Measurements from ENCODE around the gene MCTP1. TPM values are rescaled to one million over a fixed set of nuclear protein-coding genes. Genes with fewer than 3 reads are reported as not detected.

Gene MCTP1
- total RNA-seq, 1 experiment from 2014 or later: 2.5 TPM

DNA sequence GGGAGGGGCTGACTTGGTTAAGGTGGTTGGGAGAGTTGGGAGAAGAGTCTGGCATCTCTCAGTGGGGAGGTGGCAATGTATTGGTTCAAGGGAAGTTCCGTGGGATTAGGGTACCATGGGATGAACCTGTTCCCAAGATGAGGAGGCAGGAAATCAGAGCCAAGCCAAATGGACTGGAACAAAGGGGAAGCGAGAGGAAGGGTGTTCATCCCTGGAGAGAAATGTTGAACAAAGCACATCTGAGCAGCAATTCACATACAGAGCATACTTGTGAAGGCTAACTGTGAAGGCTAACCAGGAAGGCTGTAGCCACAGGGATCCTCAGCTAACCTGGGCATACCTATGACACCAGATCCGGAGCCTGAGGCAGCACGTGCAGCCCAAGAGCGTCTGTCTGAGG lies 214.0 kb downstream of the MCTP1 start:
- Histone ChIP-seq H3K4me1 (ENCODE audit: insufficient read depth, low read length) (no peaks in the 10 kb centered on the region), H3K9me3 (ENCODE audit: control insufficient read depth, low read depth, low read length) (no peaks in the 10 kb centered on the region), H3K4me2 (ENCODE audit: insufficient read depth, insufficient read length, low read length) (no peak overlapping the region), H3K23ac (ENCODE audit: insufficient read length, low read depth, low read length) (no peak overlapping the region), H3K4ac (ENCODE audit: low read depth, low read length) (no peak overlapping the region), H2BK20ac (ENCODE audit: low read depth, low read length, poor library complexity, severe bottlenecking) (no peak overlapping the region), H2BK15ac (ENCODE audit: low read depth, low read length) (no peak overlapping the region), H3K56ac (ENCODE audit: insufficient read length, low read depth, low read length) (no peak overlapping the region), H3K18ac (ENCODE audit: insufficient read length, low read depth, low read length) (no peak overlapping the region), H4K91ac (ENCODE audit: insufficient read length, low read depth, low read length) (no peak overlapping the region), H4K5ac (ENCODE audit: insufficient read length, low read depth, low read length) (no peak overlapping the region), H3K79me1 (ENCODE audit: insufficient read depth, low read depth, low read length, poor library complexity, severe bottlenecking) (no peaks in the 10 kb centered on the region), H3T11ph (ENCODE audit: low read length) (no peak overlapping the region), H2BK120ac (ENCODE audit: low read depth, low read length, poor library complexity, severe bottlenecking) (no peak overlapping the region), H2AFZ (ENCODE audit: low read length) (no peak overlapping the region), H3K27ac (ENCODE audit: insufficient read length, low read depth, low read length) (no peak overlapping the region), H4K20me1 (ENCODE audit: control insufficient read depth, insufficient read depth, insufficient read length) (no peaks in the 10 kb centered on the region), H3K79me2 (ENCODE audit: insufficient read depth, low read length) (no peaks in the 10 kb centered on the region), H2BK5ac (ENCODE audit: insufficient read length, low read length) (no peak overlapping the region), H3K27me3 (ENCODE audit: insufficient read depth, low read length) (no peaks in the 10 kb centered on the region; the same call in 1 of the 2 replicates), H2AK5ac (ENCODE audit: insufficient read length, low read length) (no peak overlapping the region), H4K8ac (replicated peaks; ENCODE audit: insufficient read length, low read depth, low read length) (no peak overlapping the region), H3K9ac (ENCODE audit: extremely low read depth, insufficient read length, low read length) (no peak overlapping the region), H3K23me2 (ENCODE audit: insufficient read length, low read depth, low read length, poor library complexity, severe bottlenecking) (no peaks in the 10 kb centered on the region), H3K14ac (ENCODE audit: insufficient read depth, low read length) (no peak overlapping the region), H2BK12ac (ENCODE audit: insufficient read length, low read depth, low read length) (no peak overlapping the region)
- TF ChIP-seq, protein P1, sequence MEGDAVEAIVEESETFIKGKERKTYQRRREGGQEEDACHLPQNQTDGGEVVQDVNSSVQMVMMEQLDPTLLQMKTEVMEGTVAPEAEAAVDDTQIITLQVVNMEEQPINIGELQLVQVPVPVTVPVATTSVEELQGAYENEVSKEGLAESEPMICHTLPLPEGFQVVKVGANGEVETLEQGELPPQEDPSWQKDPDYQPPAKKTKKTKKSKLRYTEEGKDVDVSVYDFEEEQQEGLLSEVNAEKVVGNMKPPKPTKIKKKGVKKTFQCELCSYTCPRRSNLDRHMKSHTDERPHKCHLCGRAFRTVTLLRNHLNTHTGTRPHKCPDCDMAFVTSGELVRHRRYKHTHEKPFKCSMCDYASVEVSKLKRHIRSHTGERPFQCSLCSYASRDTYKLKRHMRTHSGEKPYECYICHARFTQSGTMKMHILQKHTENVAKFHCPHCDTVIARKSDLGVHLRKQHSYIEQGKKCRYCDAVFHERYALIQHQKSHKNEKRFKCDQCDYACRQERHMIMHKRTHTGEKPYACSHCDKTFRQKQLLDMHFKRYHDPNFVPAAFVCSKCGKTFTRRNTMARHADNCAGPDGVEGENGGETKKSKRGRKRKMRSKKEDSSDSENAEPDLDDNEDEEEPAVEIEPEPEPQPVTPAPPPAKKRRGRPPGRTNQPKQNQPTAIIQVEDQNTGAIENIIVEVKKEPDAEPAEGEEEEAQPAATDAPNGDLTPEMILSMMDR (conservative IDR thresholded peaks at IDR 0.05): no peak
- WGBS (ENCODE audit: extremely low coverage, insufficient read length, low lambda C conversion rate): no CpG with 5 or more reads among the region's 5 CpGs
- Mint-ChIP-seq H3K4me3 (no peak overlapping the region), H3K27ac (no peak overlapping the region; a peak in 1 of 7 replicates), H3K27me3 (ENCODE audit: low read depth) (no peaks in the 10 kb centered on the region), H3K4me1 (peaks cover 7 to 13% of the 10 kb centered on the region in 2 experiments; a peak in 3 of 4 replicates), H3K9me3 (no peaks in the 10 kb centered on the region), H3K36me3 (ENCODE audit: insufficient read depth in 1 of 3, low read depth in 3 of 3) (no peaks in the 10 kb centered on the region)
- DNase-seq: no peak

All from H9 (cell line).